Measurements from ENCODE around the gene THBS3. TPM values are rescaled to one million over a fixed set of nuclear protein-coding genes. Genes with fewer than 3 reads are reported as not detected.

The THBS3 gene
- total and polyA plus RNA-seq, 9 of the 15 experiments (the other 6 are each of a cell fraction or from before 2014, with no cell fraction given) = 0.59 to 8.3 (median 3.2) TPM

DNA sequence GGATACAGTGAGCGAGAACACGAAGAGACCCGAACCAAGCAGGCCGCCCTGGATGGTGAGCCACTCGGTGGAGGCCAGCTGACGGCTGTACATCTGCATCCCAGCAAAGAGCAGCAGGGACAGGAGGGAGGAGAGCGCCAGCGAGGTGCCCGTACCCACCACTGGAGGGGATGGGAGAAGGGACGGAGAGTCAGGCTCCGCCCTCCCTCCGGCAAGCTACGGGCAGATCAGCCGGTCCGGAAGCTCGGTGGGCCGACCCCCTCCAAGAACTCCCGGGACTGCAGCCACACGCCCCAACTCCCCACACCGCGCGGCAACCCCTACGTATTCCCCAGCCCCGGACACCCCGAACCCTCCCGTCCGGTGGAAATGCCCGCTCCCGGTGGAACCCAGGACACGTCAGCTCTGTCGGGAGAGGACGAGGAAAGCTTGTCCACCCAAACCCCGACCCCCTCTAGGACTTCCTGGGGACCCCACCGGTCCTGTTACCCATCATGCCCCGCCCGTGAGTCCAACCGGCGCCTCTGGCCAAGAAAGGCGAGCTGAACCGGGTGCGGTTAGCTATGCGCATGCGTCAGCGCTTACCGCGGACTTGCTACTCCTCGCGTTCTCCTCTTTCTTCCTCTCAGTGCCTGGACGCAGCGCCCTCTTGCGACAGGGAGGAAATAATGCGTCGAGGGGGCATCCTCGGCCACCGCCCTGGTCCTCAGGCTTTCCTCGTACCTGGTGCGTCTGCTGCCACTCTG lies 34.8 kb downstream of the THBS3 start, which contains the start of gene KRTCAP2 (continued):
- TF ChIP-seq, protein P1, sequence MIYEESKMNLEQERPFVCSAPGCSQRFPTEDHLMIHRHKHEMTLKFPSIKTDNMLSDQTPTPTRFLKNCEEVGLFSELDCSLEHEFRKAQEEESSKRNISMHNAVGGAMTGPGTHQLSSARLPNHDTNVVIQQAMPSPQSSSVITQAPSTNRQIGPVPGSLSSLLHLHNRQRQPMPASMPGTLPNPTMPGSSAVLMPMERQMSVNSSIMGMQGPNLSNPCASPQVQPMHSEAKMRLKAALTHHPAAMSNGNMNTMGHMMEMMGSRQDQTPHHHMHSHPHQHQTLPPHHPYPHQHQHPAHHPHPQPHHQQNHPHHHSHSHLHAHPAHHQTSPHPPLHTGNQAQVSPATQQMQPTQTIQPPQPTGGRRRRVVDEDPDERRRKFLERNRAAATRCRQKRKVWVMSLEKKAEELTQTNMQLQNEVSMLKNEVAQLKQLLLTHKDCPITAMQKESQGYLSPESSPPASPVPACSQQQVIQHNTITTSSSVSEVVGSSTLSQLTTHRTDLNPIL (CRISPR knock-in tag; IDR thresholded peaks at IDR 0.05) = no peak
- no peak for TF ChIP-seq MED1 (CRISPR knock-in tag; IDR thresholded peaks at IDR 0.05; ENCODE audit: borderline replicate concordance)
- TF ChIP-seq, protein P2, sequence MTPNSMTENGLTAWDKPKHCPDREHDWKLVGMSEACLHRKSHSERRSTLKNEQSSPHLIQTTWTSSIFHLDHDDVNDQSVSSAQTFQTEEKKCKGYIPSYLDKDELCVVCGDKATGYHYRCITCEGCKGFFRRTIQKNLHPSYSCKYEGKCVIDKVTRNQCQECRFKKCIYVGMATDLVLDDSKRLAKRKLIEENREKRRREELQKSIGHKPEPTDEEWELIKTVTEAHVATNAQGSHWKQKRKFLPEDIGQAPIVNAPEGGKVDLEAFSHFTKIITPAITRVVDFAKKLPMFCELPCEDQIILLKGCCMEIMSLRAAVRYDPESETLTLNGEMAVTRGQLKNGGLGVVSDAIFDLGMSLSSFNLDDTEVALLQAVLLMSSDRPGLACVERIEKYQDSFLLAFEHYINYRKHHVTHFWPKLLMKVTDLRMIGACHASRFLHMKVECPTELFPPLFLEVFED (CRISPR knock-in tag; conservative IDR thresholded peaks at IDR 0.05) = no peak
- TF ChIP-seq, protein P3, sequence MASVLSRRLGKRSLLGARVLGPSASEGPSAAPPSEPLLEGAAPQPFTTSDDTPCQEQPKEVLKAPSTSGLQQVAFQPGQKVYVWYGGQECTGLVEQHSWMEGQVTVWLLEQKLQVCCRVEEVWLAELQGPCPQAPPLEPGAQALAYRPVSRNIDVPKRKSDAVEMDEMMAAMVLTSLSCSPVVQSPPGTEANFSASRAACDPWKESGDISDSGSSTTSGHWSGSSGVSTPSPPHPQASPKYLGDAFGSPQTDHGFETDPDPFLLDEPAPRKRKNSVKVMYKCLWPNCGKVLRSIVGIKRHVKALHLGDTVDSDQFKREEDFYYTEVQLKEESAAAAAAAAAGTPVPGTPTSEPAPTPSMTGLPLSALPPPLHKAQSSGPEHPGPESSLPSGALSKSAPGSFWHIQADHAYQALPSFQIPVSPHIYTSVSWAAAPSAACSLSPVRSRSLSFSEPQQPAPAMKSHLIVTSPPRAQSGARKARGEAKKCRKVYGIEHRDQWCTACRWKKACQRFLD (CRISPR knock-in tag; IDR thresholded peaks at IDR 0.05) = peak; percentile 62; the same call in 1 of the 2 replicates
- TF ChIP-seq, protein P4, sequence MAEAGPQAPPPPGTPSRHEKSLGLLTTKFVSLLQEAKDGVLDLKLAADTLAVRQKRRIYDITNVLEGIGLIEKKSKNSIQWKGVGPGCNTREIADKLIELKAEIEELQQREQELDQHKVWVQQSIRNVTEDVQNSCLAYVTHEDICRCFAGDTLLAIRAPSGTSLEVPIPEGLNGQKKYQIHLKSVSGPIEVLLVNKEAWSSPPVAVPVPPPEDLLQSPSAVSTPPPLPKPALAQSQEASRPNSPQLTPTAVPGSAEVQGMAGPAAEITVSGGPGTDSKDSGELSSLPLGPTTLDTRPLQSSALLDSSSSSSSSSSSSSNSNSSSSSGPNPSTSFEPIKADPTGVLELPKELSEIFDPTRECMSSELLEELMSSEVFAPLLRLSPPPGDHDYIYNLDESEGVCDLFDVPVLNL (CRISPR knock-in tag; IDR thresholded peaks at IDR 0.05; ENCODE audit: low read depth) = no peak
- peak in 1 of 2 experiments; percentile 83; a peak in 2 of 4 replicates for TF ChIP-seq SRF (CRISPR knock-in tag; IDR thresholded peaks at IDR 0.05)
- TF ChIP-seq, protein P5, sequence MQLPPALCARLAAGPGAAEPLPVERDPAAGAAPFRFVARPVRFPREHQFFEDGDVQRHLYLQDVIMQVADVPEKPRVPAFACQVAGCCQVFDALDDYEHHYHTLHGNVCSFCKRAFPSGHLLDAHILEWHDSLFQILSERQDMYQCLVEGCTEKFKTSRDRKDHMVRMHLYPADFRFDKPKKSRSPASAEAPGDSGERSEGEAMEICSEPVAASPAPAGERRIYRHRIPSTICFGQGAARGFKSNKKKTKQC (CRISPR knock-in tag; IDR thresholded peaks at IDR 0.05) = peak; percentile 40; the same call in 1 of the 2 replicates
- TF ChIP-seq NR4A1 (CRISPR knock-in tag; IDR thresholded peaks at IDR 0.05) = no peak
- no peak for TF ChIP-seq NR4A1 (tag; IDR thresholded peaks at IDR 0.05)
- 0 out of 2 replicates have a peak, but pooled peaks have one; percentile 64 for TF ChIP-seq ZBTB7A (IDR thresholded peaks at IDR 0.05; ENCODE audit: borderline replicate concordance, control insufficient read depth, low read depth, low read length)
- TF ChIP-seq, protein P6, sequence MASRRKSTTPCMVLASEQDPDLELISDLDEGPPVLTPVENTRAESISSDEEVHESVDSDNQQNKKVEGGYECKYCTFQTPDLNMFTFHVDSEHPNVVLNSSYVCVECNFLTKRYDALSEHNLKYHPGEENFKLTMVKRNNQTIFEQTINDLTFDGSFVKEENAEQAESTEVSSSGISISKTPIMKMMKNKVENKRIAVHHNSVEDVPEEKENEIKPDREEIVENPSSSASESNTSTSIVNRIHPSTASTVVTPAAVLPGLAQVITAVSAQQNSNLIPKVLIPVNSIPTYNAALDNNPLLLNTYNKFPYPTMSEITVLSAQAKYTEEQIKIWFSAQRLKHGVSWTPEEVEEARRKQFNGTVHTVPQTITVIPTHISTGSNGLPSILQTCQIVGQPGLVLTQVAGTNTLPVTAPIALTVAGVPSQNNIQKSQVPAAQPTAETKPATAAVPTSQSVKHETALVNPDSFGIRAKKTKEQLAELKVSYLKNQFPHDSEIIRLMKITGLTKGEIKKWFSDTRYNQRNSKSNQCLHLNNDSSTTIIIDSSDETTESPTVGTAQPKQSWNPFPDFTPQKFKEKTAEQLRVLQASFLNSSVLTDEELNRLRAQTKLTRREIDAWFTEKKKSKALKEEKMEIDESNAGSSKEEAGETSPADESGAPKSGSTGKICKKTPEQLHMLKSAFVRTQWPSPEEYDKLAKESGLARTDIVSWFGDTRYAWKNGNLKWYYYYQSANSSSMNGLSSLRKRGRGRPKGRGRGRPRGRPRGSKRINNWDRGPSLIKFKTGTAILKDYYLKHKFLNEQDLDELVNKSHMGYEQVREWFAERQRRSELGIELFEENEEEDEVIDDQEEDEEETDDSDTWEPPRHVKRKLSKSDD (conservative IDR thresholded peaks at IDR 0.05; ENCODE audit: low read length) = 0 out of 2 replicates have a peak, but pooled peaks have one; percentile 69
- no peak for TF ChIP-seq CHD4 (IDR thresholded peaks at IDR 0.05; ENCODE audit: insufficient read depth, insufficient replicate concordance, low read depth, low read length, poor library complexity, severe bottlenecking)
- TF ChIP-seq TEAD2 (tag; IDR thresholded peaks at IDR 0.05) = no peak
- TF ChIP-seq SPI1 (IDR thresholded peaks at IDR 0.05; ENCODE audit: borderline replicate concordance, low read depth, low read length) = no peak
- TF ChIP-seq ZNF41 (CRISPR knock-in tag; conservative IDR thresholded peaks at IDR 0.05) = no peak
- TF ChIP-seq, protein P7, sequence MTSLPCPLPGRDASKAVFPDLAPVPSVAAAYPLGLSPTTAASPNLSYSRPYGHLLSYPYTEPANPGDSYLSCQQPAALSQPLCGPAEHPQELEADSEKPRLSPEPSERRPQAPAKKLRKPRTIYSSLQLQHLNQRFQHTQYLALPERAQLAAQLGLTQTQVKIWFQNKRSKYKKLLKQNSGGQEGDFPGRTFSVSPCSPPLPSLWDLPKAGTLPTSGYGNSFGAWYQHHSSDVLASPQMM (CRISPR knock-in tag; IDR thresholded peaks at IDR 0.05) = no peak
